GM19240 (cell line): ENCODE data around the gene MIPOL1.
"Not testable (repeated sequence)": the region's sequence is repeated elsewhere in the genome, so short reads cannot be mapped to it uniquely, and the experiment has no call there.

Experiments used
- DNase-seq: peaks from one replicate; pipeline ENCODE4 v3.0.0; 2011; ENCODE audit warnings: low spot score; ENCODE audit not compliant: insufficient read length

Gene MIPOL1

DNA sequence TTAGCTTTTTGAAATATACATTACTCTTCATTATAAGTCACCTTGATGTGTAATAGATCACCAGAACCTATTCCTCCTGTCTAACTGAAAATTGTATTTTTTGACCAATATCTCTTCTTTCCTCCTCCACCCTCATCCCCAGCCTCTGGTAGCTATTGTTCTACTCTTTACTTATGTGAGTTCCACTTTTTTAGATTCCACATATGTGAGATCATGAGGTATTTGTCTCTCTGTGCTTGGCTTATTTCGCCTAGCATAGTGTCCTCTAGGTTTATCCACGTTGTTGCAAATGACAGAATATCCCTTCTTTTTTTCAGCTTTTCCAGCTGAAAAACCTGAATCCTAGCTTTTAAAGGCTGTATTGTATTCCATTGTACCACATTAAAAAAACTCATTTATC, 82.1 kb downstream of the MIPOL1 start:
- DNase-seq = no peak

DNA sequence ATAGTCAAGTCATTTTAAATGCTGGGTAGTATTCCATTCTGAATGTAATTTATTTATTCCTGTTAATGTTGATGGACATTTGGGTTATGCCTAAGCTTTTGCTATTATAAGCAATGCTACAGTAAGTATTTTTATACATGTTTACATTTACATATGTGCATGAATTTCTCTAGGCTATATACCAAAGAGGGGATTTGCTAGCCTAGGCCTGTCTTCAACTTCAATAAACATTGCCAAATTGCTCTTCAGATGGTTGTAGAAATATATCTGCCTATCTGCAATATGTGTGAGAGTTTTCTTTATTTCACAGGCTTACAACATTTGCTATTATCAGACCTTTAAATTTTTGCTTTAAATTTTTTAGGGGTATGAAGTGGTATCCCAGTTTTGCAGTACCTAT, 87.0 kb downstream of the MIPOL1 start:
- no peak for DNase-seq

DNA sequence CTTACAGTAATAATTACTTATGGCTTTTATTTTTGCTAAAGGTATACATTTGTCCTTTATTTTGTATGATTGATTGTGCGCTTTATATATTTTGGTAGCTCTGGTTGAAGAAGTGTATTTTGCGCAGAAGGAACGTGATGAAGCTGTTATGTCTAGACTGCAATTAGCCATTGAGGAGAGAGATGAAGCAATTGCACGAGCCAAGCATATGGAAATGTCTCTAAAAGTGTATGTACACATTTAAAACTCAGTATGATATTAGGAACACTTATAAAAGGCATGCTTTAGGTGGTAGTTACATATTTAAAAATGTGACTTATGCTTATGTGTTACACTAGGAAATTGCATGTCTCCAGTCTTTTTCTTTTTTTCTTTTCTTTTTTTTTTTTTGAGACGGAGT, 87.5 kb downstream of the MIPOL1 start:
- DNase-seq = no peak

DNA sequence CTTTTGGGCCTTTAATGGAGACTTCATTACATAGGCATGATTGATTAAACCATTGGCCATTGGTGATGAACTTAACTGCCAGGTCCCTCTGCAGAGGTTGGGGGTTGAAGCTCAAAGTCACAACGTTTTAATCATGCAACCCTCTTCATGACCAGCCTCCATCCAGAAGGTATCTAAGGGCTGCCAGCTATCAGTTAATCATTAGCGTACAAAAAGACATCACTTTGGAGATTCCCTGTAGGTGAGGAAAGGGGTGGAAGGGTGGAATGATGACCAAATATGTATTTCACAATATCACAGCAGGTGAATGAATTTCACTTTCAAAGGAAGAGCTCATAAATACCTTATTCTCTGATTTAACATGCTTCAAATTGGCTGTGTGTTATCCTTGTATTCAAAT, 92.0 kb downstream of the MIPOL1 start:
- DNase-seq = no peak

DNA sequence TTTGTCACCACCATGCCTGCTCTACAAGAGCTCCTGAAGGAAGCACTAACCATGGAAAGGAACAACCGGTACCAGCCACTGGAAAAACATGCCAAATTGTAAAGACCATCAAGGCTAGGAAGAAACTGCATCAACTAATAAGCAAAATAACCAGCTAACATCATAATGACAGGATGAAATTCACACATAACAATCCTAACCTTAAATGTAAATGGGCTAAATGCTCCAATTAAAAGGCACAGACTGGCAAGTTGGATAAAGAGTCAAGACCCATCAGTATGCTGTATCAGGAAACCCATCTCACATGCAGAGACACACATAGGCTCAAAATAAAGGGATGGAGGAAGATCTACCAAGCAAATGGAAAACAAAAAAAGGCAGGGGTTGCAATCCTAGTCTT, 97.5 kb downstream of the MIPOL1 start:
- DNase-seq = not testable (repeated sequence)

DNA sequence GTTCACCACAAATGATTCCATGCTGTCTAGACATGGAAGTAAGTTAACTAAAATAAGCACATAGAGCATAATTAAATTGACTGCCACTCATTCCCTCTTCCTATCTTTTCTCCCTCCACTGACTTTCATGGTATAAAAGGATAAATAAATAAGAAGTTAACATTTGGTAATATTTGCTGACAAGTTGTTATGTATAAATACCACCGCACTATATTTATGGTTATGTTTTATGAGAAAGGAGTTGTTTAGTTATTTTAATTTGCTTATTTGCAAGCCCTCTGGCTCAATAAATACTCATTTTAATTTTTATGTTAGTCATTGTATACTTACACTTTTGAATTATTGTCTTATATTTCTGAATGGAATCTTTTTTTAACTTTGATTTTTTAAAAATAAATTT, 113.5 kb downstream of the MIPOL1 start:
- no peak for DNase-seq

DNA sequence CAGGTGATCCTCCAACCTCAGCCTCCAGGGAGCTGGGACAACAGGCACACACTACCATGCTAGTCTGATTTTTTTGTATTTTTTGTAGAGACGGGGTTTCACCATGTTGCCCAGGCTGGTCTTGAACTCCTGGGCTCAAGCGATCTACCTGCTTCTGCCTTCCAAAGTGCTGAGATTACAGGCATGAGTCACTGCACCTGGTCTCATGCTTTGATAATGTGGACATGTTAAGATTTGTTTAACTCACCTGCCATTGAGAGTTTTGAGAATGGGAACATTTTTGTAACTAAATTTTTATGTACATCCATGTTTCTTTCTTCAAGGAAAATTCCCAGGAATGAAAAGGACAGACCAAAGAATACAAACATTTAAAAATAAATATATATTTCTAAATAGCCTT, 121.2 kb downstream of the MIPOL1 start:
- DNase-seq = no peak

DNA sequence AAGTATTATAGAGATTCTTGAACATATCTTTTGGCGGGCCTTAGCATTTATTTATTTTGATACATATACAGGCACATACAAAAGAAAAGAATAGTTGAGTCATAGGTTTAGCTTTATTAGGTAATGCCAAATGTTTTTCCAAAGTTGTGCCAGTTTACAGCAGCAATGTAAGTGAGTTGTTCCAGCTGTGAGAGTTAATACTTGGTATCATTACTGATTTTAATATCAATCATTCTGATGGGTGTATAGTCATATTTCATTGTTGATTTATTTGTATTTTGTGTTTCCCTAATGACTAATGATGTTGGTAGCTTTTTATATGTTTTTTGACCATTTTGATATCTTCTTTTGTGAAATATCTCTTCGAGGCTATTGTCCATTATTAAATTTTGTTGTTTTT, 122.4 kb downstream of the MIPOL1 start:
- no peak for DNase-seq

DNA sequence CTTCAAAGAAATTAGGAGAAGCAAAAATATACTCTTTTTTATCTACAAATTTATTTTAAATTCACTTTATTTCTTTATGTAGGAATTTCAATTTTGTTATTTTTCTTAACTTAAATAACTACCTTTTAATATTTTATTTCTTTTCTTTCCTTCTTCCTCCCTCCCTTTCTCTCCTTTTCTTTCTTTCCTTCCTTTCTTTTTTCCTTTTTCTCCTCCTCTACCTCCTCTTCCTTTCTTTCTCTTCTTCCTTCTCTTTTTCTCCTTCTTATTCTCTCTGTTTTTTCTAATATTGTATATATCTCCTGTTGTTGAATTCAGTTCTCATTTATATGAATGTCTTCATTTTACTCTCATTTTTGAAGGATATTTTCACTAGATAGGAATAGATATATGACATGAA, 127.6 kb downstream of the MIPOL1 start:
- no peak for DNase-seq

DNA sequence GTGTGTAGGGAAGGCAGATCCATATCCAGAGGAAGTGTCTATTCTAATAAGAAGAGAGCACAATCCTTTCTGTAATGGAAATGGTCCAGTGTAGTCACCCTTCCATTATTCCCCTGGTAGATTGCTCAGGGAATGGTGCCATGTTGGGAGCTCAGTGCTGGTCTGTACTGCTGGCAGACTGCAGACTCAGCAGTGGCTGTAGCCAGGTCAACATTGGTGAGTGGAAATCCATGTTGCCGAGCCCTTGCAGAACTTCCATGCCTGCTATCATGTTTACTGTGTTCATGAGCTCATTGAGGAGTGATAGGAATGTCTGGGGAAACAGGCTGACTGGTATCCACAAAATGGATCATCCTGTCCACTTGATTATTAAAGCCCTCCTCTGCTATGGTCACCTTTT, 128.7 kb downstream of the MIPOL1 start:
- DNase-seq = no peak

DNA sequence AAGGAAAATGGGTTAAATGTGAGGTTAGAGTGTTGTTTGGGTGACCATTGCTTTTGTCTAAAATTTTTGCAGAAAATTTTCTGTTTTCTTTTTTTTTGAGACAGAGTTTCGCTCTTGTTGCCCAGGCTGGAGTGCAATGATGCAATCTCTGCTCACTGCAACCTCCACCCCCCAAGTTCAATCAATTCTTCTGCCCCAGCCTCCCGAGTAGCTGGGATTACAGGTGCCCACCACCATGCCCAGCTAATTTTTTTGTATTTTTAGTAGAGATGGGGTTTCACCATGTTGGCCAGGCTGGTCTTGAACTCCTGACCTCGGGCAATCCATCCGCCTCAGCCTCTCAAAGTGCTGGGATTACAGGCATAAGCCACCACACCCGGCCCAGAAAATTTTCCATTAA, 130.2 kb downstream of the MIPOL1 start:
- not testable (repeated sequence) for DNase-seq

DNA sequence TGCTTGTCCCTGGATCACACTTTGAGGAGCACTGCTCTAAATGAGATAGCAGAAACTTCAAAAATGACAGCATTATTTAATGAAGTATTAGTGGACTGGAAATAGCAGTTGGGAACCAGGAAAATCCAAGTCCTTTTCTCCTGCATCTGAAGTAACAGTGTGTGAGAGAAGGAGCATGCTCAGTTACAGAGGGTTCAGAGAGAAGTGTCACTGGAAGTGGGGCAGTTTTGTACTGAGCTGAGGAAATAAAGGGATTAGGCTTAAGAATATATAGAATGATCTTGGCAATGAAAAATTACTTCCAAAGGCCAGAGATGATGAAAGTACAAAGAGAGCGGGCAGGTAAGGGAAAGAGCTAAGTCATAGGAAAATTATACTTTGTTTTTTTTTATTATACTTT, 130.9 kb downstream of the MIPOL1 start:
- DNase-seq = no peak

DNA sequence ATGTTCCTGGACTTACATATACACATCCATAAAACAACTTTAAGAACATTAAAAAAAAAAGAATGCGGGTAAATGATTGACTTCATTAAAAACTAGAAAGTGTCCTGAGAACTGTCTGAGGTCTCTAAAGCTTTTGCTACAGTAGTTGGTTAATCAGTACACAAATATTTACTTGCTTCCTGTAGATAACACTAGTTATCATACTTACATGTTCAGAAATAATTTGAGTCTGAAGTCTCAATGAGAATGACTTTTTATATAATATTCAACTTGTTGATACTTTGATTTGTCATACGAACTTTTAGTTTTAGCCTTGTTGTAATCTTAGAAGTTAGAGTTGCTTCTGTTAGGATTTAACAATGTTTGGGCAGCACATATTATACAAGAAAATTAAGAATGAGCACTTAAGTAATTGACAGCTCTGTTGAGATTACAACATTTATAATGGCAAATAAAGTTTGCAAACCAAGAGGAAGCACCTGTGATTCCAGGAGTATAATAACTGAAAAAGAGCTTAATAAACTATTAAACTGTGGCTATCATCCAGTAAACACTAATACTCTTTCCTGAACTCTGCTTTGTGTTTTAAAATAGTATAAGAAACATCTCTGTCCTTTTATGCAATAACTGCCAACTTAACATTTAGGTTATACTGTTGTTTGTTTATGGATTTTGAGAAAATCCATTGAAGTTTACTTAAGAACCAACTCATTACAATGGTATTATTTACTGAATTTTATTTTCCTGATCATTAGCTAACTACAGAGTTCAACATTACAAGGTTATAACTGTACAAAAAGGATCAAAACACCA, 131.7 kb downstream of the MIPOL1 start:
- no peak for DNase-seq

DNA sequence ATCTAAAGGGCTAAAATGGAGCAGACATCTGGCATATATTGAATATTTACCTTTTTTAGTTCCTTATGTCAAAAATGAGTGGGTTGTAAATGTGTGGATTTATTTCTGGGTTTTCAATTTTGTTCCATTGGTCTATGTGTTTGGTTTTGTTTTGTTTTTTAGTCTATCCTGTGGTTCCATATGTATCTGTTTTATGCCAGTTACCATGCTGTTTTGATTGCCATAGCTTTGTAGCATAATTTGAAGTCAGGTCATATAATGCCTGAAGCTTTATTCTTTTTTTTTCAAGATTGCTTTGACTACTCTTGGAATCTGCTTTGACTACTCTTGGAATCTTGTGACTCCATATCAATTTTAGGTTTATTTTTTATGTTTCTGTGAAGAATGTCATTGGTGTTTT, 133.2 kb downstream of the MIPOL1 start:
- no peak for DNase-seq

DNA sequence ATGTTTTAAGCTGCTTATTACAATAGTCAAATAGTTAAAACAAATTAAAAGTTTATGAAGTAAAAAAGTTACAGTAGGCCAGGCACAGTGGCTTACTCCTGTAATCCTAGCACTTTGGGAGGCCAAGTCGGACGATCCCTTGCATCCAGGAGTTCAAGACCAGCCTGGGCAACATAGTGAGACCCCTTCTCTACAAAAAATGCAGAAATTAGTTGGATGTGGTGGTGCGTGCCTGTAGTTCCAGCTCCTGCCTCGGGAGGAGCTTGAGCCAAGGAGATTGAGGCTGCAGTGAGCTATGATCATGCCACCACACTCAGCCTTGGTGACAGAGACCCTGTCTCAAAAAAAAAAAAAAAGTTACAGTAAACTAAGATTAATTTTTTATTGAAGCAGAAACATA, 142.6 kb downstream of the MIPOL1 start:
- no peak for DNase-seq

DNA sequence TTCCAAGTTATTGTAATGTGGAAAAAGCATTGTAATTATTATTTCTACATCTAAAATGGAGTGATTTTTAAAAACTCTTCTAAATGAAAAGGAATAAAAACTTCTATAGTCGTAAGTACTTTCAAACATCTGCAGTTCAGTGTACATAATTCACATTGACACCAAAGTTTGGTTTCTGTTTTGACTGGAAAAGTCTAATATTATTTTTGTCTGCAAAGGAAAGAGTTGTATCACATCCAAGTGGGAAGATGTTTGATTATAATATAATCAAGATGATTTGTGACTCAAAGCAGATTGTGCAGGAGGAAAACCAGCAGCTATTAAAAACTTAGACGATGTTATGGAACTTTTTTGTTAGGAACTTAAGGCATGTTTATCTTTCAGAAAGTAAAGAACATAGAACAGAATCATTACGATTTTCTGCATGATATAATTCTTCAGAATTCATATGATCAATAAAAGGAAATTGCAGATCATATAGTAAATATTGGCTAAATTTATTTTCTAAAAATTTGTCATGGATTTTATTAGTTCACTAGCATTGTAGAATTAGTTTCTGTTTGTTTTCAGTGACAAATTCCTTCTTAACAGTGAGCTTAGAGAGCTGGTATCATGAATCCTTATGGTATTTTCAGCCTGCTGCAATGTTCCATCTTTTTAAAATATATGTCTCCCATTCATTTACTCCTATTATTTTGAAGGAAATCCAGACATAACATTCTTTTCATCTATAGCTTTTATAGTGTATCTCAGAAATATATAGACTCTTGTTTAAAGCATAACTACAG, 145.8 kb downstream of the MIPOL1 start:
- DNase-seq = no peak

DNA sequence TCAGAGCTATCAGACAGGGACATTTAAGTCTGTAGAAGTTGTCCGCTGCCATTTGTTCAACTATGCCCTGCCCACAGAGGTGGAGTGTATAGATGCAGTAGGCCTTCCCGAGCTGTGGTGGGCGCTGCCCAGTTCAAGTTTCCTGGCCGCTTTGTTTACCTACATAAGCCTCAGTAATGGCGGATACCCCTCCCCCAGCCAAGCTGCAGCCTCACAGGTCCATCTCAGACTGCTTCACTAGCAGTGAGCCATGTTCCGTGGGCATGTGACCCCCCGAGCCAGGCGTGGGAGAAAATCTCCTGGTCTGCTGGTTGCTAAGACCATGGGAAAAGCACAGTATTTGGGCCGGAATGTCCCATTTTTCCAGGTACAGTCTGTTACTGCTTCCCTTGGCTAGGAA, 165.9 kb downstream of the MIPOL1 start:
- no peak for DNase-seq

DNA sequence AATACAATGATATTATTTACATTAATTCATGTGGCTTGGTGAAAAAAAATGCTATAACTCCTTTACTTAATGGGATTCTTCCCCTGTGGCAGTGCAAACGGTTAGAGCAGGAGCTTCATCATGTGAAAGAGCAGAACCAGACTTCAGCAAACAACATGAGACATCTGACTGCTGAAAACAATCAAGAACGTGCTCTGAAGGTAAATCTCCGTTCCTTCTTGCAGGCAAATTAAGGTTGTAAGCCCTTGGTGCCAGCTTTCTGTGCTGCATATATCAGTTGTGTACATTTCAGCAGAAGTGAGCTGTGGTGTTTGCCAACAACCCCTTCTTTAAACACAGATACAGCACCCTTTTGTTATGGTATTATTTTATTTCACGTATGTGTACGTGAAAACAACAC, 171.7 kb downstream of the MIPOL1 start:
- no peak for DNase-seq

DNA sequence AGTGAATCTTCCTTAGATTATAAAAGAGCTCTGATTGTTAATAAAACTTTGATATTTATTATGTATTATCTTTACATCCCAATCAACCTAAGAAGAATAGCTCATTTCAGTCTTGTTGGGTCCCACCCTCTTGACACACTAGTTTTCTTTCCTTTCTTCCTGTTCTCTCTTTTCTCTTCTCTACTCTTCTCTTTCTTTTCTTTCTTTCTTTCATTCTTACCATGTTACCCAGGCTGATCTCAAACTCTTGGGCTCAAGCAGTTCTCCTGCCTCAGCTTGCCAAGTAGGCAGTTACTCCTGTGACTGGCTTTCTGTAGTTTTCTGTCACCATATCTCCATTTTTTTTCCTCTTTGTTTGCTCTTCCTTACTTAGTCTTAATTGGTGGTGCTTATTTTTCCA, 177.8 kb downstream of the MIPOL1 start:
- no peak for DNase-seq

DNA sequence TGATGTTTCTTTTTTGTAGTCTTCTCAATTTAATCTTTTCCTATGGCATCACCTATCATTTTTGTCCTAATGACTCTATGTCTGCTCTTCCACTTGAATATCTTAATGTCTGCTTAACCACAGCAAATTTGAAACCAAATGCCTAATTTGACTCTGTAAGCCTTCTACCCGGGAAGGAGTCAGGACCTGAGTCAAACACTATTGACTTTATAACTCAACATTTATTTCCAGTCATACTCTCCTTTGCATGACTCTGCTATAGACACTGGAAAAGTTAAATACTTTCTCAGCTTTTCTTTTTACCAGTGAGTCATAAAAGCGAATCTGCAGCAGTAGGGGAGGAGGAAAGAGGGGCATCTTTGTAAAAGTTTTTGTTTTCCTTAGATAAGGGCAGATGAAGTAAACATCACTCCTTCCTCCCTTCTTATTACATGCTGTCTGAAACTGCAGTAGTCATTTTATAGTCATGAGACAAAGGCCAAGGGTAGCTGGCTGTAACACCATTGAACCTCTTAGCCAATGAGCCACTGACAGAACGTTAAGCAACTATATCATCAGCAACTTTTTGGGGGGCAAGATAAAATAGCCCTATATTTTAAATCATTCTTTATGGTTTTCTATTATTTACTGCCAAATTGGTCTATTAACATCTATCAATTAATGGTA, 179.3 kb downstream of the MIPOL1 start:
- DNase-seq = no peak

DNA sequence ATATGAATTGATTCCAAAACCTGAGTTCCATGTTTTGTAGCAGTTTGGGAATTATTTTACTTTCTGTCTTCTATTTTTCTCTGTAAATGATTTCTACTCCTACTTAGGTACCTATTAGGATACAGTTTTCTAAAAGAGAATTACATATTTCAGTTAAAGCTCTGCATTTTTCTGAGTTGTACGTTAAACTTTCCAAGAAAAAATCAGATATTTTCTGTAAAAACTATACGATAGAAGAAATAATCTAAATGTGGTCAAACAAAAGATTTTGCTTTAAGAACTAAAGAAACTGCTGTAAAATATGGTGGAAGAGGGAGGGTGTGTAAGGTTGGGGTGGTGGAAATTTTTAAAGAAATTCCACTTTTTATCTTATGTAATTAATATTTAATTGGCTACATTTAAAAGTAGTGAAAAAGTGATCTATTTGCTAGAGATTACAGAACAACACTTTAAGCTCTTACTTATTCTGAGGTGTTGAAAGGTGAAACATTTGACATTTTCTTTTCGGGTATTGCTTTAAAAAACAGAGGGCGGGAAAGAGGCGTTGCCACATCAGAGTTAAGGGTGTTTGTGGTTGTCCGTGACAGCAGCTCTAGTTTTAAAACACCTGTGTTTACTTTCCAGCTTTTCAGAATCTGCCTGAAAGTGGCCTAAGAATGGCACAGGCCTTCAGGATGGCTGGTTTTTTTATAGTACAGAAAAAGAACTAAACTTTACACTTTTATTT, 187.3 kb downstream of the MIPOL1 start:
- DNase-seq = no peak
